ENCODE results near the gene GPC6. TPM values are rescaled to one million over a fixed set of nuclear protein-coding genes. Genes with fewer than 3 reads are reported as not detected.
"Not testable (repeated sequence)": the region's sequence is repeated elsewhere in the genome, so short reads cannot be mapped to it uniquely, and the experiment has no call there.

GPC6 gene
- polyA plus RNA-seq, 3 donors: 54.9 to 59.5 (median 55.3) TPM

DNA sequence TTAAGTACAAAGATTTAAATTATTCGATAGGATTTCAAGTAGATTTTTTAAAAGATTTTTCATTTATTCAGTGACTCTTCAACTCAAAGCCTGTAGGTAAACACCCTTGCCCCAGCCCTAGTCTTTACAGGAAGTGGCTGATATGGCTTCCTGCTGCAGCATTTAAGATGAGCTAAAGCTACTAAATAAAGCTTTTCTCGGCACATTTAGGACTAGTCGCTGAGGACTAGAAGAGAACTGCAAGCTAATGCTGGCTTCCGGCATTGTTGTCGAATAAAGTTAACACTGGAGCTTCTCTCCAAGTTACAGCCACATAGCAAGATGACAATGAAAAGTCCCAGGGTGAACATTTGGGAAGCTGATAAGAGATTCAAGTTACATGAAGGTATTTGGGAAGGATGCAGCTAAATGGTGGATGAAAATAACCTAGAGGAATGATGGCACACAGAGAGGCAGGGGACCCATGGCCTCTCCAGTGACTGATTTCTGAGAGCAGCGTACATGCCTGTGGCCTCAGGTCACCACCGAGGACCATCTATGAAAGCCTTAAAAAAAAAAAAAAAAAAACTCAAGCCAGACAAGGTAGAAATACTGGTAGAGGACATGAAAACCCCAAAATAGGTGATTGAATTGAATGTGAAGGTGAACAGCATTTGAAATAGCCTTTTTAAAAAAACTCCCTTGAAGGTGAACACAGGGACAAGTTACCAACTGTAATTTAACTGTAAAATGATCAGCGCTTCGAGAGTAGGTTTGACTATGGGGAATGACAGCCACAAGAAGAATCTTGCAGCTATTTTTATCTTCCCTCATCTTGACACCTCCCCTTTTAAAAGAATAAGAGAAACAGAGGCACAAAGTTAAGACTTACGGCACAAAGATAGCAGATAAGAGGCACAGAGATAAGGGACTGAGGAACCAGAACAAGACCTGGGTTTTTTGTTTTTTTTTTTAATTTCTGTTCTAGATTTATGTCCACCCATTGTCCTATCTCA is 1097.5 kb downstream of the GPC6 start:
- no peak for DNase-seq

GRCh38 chr13:94324767-94325540 is 1098.3 kb downstream of the GPC6 start:
- DNase-seq: no peak

DNA sequence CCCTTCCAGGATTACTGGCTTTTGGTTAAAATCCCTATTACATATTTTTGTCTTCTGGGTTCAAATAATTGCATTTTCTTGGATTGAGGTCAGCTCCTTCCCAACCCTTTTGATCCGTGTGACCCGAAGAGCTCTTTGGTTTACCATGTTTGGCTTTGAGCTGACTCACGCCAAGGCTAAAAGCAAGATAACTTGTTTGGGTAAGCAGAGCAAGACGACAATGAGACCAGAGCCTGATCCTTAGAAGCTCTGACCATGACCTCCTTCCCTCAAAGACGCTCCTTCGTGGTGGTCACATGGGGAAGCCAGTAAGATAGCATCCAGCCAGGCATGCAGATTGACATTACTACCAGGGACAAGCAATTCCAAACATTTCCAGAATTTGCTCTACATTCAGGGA is 1099.0 kb downstream of the GPC6 start:
- DNase-seq: no peak

DNA sequence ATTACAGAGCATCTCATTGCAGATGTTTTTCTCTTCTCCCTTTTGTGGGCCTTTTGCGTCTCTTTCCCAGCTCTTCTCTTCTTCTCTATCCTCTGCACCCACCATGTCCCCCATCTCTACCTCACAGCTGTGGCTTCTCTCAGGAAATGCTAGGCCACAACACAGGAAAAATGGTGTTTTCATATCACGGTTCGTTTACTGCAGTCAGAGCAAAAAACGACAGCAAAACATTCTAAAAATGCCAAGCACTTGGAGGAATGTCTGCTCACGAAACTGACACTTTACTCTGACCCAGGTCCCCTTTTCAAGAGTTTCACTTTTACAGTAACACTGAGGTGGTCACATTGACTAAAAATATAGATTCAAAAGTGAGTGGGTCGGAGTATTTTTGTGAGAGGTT is 1100.7 kb downstream of the GPC6 start:
- peak; percentile 65 for DNase-seq

DNA sequence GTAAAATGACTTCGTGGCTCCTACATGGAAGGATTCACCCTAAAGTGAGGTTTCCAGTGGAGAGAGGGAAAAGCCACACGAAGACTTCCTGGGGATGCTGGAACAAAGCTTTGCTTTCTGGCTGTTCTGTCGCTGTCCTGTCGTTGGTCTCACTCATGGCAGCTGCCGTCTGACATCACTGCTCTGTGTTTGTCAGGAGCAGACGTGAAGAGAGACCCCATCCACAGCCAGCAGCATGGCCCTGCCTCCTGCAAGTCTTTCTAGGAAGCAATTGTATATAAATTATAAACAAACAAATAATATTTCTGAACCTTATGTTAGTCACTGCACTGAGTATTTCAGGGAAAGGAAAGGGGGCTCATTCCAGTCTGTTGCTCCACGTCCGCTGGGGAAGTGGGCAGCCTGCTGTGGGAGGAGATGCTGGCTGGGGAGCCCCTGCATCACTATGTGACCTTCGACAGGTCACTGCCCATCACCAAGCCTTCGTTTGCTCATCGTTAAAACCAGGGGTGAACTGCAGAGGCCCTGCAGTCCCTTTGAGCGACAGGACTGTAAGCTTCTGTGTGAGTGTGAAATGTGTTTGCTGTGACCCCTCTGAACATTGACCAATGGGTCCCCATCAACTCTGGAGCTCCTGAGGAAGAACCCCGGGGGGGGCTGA is 1101.9 kb downstream of the GPC6 start:
- no peak for DNase-seq

DNA sequence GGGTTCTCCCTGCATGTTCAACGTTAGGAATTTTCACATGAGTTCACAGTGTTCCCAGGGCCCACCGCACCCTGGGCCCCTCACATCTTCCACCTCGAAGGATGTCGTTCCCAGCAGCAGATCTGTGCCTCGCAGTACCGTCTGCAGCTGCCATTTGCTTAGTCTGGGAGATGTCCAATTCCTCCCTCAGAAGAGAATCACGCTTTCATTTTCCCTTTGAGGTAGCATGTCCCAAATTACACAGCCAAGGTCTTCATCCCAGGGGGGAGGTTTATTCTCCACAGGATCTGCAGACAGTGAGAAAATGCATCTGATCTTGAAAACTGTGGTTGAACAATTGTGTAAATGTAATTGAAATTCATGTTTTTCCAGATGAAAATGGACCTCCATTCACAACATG is 1102.7 kb downstream of the GPC6 start:
- no peak for DNase-seq

DNA sequence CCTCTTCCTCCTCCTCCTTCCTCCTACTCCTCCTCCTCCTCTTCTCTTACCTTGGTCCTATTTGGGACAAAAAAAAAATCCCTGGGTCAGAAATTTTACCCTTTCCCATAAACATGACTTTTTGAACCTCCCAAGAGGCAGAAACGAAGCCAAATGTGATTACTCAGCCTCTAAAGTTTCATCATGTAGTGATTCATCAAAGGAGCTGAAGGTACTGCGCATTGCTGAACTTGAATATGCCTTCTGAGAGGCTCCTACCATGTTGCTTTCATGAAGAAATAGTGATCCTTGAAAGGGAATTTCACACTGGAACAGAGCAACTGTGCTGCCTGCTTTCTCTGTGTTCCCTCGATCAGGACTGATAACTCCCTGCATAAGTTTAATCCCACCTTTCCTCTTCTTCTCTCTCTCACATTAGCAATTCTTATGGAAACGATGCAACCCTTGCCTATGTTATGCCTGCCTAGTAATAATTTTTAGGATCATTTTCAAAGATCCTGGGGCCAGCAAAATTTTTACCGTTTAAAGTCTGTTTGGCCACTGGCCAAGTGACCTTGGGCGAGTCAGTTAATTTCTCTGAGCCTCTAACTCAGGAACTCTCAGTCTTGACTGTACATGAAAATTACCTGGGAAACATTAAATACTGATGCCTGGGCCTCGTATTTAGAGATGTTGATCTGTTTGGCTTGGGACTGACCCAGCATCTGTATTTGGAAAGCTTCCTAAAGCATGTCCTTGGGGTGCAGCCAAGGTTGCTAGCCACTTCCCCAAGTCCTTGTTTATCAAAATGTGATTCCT is 1103.3 kb downstream of the GPC6 start:
- no peak for DNase-seq

DNA sequence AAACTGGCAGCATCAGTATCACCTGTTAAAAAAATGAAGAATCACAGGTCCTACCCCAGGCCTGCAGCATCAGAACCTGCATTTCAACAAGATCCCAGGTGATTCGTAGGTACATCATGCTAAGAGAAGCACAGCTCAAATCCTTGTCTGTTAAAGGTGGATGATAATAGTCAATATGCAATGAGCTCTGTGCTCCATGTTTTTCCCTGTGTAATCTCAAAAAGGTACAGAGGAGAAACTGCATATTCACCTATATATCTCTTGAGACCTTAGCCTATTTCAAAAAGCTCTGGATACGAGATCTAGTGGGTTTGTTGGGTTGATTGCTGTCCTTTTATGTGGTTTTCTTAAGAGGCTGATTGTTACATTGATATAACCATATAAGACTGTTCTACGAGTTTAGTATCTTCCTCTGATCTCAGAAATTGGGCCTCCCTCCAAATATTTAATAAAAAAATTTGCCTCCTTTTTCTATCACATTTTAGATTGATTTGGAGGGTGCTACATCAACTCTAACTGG is 1104.0 kb downstream of the GPC6 start:
- DNase-seq: no peak

DNA sequence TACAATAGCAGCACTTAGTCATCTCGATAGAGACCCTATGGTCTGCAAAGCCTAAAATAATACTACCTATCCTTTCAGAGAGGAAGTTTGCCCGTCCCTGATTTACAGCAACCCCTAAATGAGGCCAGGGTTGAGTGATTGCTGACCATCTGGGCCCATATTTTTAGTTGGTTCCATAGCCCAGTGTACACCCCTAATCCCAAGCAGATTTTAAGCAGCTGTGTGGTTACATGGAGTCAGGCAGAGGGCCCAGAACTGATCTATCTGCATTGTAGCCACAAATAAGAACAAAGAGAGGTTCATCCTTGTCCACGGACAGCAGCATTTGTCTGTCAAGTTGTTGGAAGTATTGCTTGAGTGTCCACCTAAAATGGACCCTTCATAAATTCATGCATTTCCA is 1104.7 kb downstream of the GPC6 start:
- no peak for DNase-seq

- no peak for DNase-seq
Observed at GRCh38 chr13:94332359-94333096, 1105.9 kb downstream of the GPC6 start.

- DNase-seq: no peak
Observed at GRCh38 chr13:94333131-94333820, 1106.7 kb downstream of the GPC6 start.

GRCh38 chr13:94335761-94336526 is 1109.3 kb downstream of the GPC6 start:
- DNase-seq: no peak

GRCh38 chr13:94339116-94339687 is 1112.6 kb downstream of the GPC6 start:
- DNase-seq: no peak

- DNase-seq: no peak
Observed at GRCh38 chr13:94342436-94343242, 1116.0 kb downstream of the GPC6 start.

DNA sequence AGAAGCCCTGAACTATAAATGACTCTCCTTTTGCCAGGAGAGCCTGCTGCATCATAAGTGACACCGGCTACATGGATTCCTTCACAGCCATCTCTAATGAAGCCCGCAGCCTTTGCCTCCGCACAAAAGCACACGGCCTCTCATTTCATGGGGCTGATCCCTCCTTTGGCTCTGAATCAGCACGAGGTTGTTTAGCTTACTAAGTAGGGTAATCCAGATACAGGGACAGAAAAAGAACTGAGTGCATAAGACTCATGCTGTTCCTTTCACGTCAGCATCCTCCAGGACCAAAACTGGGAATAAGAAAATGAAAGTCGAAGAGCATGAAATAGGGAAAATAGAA is 1116.6 kb downstream of the GPC6 start:
- DNase-seq: no peak

- not testable (repeated sequence) for DNase-seq
Observed at GRCh38 chr13:94343687-94344086, 1117.1 kb downstream of the GPC6 start.

- no peak for DNase-seq
Observed at GRCh38 chr13:94344126-94344818, 1117.7 kb downstream of the GPC6 start.

Data from renal pelvis (tissue), 4 donors.